ENCODE results near the gene MEGF6. TPM values are rescaled to one million over a fixed set of nuclear protein-coding genes. Genes with fewer than 3 reads are reported as not detected.

The MEGF6 gene
- total and polyA plus RNA-seq, 4 donors: 6.0 to 19.9 (median 15.3) TPM

DNA sequence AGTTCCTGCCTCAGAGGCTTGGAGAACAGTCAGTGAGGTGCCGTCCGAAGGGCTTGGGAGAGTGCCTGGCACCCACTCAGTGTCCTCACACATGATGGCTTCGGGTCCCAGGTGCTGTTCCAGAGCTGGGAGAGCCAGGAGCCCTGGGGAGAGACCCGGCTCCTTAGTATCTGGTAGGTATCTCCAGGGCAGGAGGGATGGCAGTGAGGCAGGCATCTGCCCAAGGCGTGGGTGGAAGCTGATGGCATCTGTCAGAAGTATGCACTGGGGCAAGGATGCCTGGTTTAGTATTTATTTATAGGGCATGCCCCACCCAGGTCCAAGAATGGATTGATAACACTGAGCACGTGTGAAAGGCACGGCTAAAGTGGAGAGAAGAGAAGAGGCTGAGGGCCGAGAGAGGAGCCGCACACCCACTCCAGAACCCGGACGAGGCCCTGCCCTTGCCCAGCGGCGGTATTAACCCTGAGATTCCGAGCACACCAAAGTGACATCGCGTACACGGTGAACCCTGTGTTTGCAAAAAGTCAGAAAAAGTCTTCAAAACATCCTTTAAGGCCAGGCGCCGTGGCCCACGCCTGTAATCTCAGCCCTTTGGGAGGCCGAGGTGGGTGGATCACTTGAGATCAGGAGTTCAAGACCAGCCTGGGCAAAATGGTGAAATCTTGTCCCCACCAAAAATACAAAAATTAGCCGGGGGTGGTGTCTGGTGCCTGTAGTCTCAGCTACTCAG, 43.4 kb upstream of the MEGF6 start:
- no peak for DNase-seq (ENCODE audit: low read depth in 4 of 6, low spot score in 6 of 6)
- H3K4me3 ChIP-seq (ENCODE audit: low read depth, low read length): no peak overlapping the region
- H3K9me3 ChIP-seq (ENCODE audit: control insufficient read depth, insufficient read depth, low read length): no peaks in the 10 kb centered on the region
- H3K36me3 ChIP-seq (ENCODE audit: control insufficient read depth, insufficient read depth, low read length): no peaks in the 10 kb centered on the region
- 86% methylated on average over 21 of the region's 22 CpGs for WGBS (ENCODE audit: insufficient coverage)
- no peak overlapping the region for H3K27ac ChIP-seq (ENCODE audit: low read depth, low read length)
- H3K4me1 ChIP-seq (ENCODE audit: control insufficient read depth, insufficient read depth, low read length): peaks cover 30% of the 10 kb centered on the region
- H3K27me3 ChIP-seq (ENCODE audit: control insufficient read depth, insufficient read depth, low read length): peaks cover 65% of the 10 kb centered on the region

DNA sequence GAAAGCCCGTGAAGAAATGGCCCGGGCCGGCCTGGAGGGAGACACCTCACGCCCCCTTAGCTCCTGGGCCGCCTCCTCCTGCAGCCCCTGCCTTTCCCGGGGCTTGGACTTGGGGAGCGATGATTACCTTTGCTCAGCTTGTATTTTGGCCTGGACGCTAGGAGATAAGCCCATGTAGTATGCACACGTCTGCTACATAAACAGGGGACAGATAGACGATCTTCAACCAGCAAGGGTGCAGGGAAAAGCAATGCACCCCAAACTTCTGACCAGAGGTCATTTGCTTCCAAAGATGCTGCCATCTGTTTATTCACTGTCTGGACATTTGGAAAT, 41.9 kb upstream of the MEGF6 start:
- H3K4me1 ChIP-seq (ENCODE audit: control insufficient read depth, insufficient read depth, low read length): peaks cover 32% of the 10 kb centered on the region
- H3K27ac ChIP-seq (ENCODE audit: low read depth, low read length): no peak overlapping the region
- peaks cover 62% of the 10 kb centered on the region for H3K27me3 ChIP-seq (ENCODE audit: control insufficient read depth, insufficient read depth, low read length)
- H3K36me3 ChIP-seq (ENCODE audit: control insufficient read depth, insufficient read depth, low read length): no peaks in the 10 kb centered on the region
- WGBS (ENCODE audit: insufficient coverage): 14% methylated on average over 10 of the region's 10 CpGs
- no peak overlapping the region for H3K4me3 ChIP-seq (ENCODE audit: low read depth, low read length)
- no peaks in the 10 kb centered on the region for H3K9me3 ChIP-seq (ENCODE audit: control insufficient read depth, insufficient read depth, low read length)
- DNase-seq (ENCODE audit: low read depth in 4 of 6, low spot score in 6 of 6): no peak

- Histone ChIP-seq H3K27ac (ENCODE audit: low read depth, low read length) (no peak overlapping the region), H3K36me3 (ENCODE audit: control insufficient read depth, insufficient read depth, low read length) (no peaks in the 10 kb centered on the region), H3K4me1 (ENCODE audit: control insufficient read depth, insufficient read depth, low read length) (peaks cover 28% of the 10 kb centered on the region), H3K9me3 (ENCODE audit: control insufficient read depth, insufficient read depth, low read length) (no peaks in the 10 kb centered on the region), H3K4me3 (ENCODE audit: low read depth, low read length) (peak overlapping the region; percentile 5), H3K27me3 (ENCODE audit: control insufficient read depth, insufficient read depth, low read length) (peaks cover 56% of the 10 kb centered on the region)
- 2% methylated on average over 68 of the region's 68 CpGs for WGBS (ENCODE audit: insufficient coverage)
- no peak for DNase-seq (ENCODE audit: low read depth in 4 of 6, low spot score in 6 of 6)
Measured at GRCh38 chr1:3652548-3653285, 41.4 kb upstream of the MEGF6 start.

DNA sequence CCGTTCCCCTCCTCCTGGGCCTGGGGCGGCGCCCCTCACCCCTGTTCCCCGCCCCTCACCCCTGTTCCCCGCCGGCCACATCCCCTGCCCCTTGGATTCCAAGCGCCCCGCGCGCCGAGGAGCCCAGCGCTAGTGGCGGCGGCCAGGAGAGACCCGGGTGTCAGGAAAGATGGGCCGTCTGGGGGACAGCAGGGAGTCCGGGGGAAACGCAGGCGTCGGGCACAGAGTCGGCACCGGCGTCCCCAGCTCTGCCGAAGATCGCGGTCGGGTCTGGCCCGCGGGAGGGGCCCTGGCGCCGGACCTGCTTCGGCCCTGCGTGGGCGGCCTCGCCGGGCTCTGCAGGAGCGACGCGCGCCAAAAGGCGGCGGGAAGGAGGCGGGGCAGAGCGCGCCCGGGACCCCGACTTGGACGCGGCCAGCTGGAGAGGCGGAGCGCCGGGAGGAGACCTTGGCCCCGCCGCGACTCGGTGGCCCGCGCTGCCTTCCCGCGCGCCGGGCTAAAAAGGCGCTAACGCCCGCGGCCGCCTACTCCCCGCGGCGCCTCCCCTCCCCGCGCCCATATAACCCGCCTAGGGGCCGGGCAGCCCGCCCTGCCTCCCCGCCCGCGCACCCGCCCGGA, 40.7 kb upstream of the MEGF6 start, which contains the start of gene TP73:
TP73 (plus strand) TSS at position 587 of the 618 bp plus-strand sequence. CDS start 29,850 bp downstream, outside the sequence.
- WGBS (ENCODE audit: insufficient coverage): under 1% methylated on average over 79 of the region's 80 CpGs
- H3K27me3 ChIP-seq (ENCODE audit: control insufficient read depth, insufficient read depth, low read length): peaks cover 50% of the 10 kb centered on the region

GRCh38 chr1:3651026-3651929, 40.0 kb upstream of the MEGF6 start:
- peak in 2 of 6 donors; percentile 12 to 22 for DNase-seq (ENCODE audit: low read depth in 4 of 6, low spot score in 6 of 6)
- H3K27me3 ChIP-seq (ENCODE audit: control insufficient read depth, insufficient read depth, low read length): peaks cover 50% of the 10 kb centered on the region
- peaks cover 28% of the 10 kb centered on the region for H3K4me1 ChIP-seq (ENCODE audit: control insufficient read depth, insufficient read depth, low read length)
- H3K4me3 ChIP-seq (ENCODE audit: low read depth, low read length): no peak overlapping the region
- H3K27ac ChIP-seq (ENCODE audit: low read depth, low read length): no peak overlapping the region
- no peaks in the 10 kb centered on the region for H3K9me3 ChIP-seq (ENCODE audit: control insufficient read depth, insufficient read depth, low read length)
- WGBS (ENCODE audit: insufficient coverage): 2% methylated on average over 81 of the region's 83 CpGs
- H3K36me3 ChIP-seq (ENCODE audit: control insufficient read depth, insufficient read depth, low read length): peaks cover 11% of the 10 kb centered on the region

More for the DNA sequence above, 40.7 kb upstream of the MEGF6 start, which contains the start of gene TP73:
- Histone ChIP-seq H3K9me3 (ENCODE audit: control insufficient read depth, insufficient read depth, low read length) (no peaks in the 10 kb centered on the region), H3K4me1 (ENCODE audit: control insufficient read depth, insufficient read depth, low read length) (peaks cover 28% of the 10 kb centered on the region), H3K36me3 (ENCODE audit: control insufficient read depth, insufficient read depth, low read length) (peaks cover 5% of the 10 kb centered on the region), H3K27ac (ENCODE audit: low read depth, low read length) (no peak within 1 kb of the TSS), H3K4me3 (ENCODE audit: low read depth, low read length) (peak within 1 kb of the TSS; percentile 5)
- DNase-seq (ENCODE audit: low read depth in 4 of 6, low spot score in 6 of 6): peak in 1 of 6 donors; percentile 43

- Histone ChIP-seq H3K4me1 (ENCODE audit: control insufficient read depth, insufficient read depth, low read length) (peaks cover 28% of the 10 kb centered on the region), H3K9me3 (ENCODE audit: control insufficient read depth, insufficient read depth, low read length) (no peaks in the 10 kb centered on the region), H3K27me3 (ENCODE audit: control insufficient read depth, insufficient read depth, low read length) (peaks cover 50% of the 10 kb centered on the region), H3K36me3 (ENCODE audit: control insufficient read depth, insufficient read depth, low read length) (peaks cover 18% of the 10 kb centered on the region), H3K4me3 (ENCODE audit: low read depth, low read length) (no peak overlapping the region), H3K27ac (ENCODE audit: low read depth, low read length) (no peak overlapping the region)
- WGBS (ENCODE audit: insufficient coverage): 2% methylated on average over 40 of the region's 50 CpGs
- peak in 2 of 6 donors; percentile 9 to 15 for DNase-seq (ENCODE audit: low read depth in 4 of 6, low spot score in 6 of 6)
Measured at GRCh38 chr1:3650248-3651025, 39.1 kb upstream of the MEGF6 start.

- H3K4me3 ChIP-seq (ENCODE audit: low read depth, low read length): peak within 1 kb of the TSS; percentile 63
- H3K27ac ChIP-seq (ENCODE audit: low read depth, low read length): no peak within 1 kb of the TSS
- 5% methylated on average over 58 of the region's 60 CpGs for WGBS (ENCODE audit: insufficient coverage)
- DNase-seq (ENCODE audit: low read depth in 4 of 6, low spot score in 6 of 6): peak; percentile 72 to 97 (median 83)
- H3K27me3 ChIP-seq (ENCODE audit: control insufficient read depth, insufficient read depth, low read length): peaks cover 42% of the 10 kb centered on the region
- no peaks in the 10 kb centered on the region for H3K9me3 ChIP-seq (ENCODE audit: control insufficient read depth, insufficient read depth, low read length)
- H3K36me3 ChIP-seq (ENCODE audit: control insufficient read depth, insufficient read depth, low read length): peaks cover 23% of the 10 kb centered on the region
- peaks cover 28% of the 10 kb centered on the region for H3K4me1 ChIP-seq (ENCODE audit: control insufficient read depth, insufficient read depth, low read length)
Measured at GRCh38 chr1:3649342-3650247, 38.3 kb upstream of the MEGF6 start, which contains the start of gene WRAP73. WRAP73 (minus strand) TSS chr1:3650103; CDS start chr1:3649999, 104 bp downstream.

DNA sequence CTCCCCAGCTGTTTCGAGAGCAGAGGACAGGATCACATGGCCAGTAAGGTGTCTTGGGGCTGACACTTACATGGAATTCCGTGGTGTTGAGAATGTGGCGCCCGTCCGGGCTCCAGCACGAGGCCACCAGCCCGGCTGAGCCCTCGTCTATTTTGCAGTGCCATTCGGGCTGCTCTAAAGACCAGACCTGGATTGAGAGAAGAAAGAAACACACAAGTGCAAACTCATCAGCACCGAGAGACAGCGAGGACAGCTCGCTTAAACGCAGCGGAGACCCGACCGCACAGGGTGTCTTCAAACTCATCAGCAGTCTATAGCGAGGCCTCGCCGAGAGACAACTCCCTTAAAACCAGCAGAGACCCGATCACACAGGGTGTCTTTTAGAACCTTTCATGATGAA, 35.3 kb upstream of the MEGF6 start:
- Histone ChIP-seq H3K27me3 (ENCODE audit: control insufficient read depth, insufficient read depth, low read length) (peaks cover 16% of the 10 kb centered on the region), H3K4me3 (ENCODE audit: low read depth, low read length) (no peak overlapping the region), H3K9me3 (ENCODE audit: control insufficient read depth, insufficient read depth, low read length) (no peaks in the 10 kb centered on the region), H3K27ac (ENCODE audit: low read depth, low read length) (no peak overlapping the region), H3K4me1 (ENCODE audit: control insufficient read depth, insufficient read depth, low read length) (peaks cover 17% of the 10 kb centered on the region), H3K36me3 (ENCODE audit: control insufficient read depth, insufficient read depth, low read length) (peaks cover 40% of the 10 kb centered on the region)
- WGBS (ENCODE audit: insufficient coverage): 92% methylated on average over 9 of the region's 20 CpGs
- DNase-seq (ENCODE audit: low read depth in 4 of 6, low spot score in 6 of 6): no peak
